Limb (tissue), 2 donors: ENCODE results near the gene MYO7A.

ENCODE experiments used
- DNase-seq, 2 donors: peaks; one replicate each; pipeline ENCODE4 v3.0.0-alpha.2; 2016; ENCODE audit errors: extremely low spot score in 2 of 2

The MYO7A gene

DNA sequence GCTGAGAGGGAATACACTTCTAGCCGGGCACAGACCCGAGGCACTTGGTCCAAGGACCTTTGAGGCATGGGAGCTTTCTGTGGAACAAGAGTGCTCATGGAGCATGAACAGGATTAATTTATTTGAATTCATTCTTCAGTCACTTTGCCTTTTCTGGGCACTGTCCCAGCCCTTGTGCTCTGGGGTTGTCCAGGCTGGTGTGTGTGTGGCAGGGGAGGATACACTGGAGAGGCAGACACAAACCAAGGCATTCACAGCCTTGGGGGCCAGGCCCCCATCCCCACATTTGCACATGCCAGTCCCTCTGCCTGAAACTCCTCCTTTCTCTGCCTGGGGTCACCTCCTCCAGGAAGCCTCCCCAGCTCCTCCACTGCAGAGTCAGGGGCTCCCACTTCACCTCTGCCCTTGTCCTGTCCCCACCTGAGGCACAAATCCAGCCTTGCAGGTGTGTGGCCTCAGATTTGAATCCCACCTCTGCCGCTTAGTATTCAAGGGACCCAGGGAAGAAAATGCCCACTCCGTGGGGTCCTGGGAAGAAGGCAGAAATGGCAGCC is 55.5 kb downstream of the MYO7A start:
- DNase-seq, result no peak

DNA sequence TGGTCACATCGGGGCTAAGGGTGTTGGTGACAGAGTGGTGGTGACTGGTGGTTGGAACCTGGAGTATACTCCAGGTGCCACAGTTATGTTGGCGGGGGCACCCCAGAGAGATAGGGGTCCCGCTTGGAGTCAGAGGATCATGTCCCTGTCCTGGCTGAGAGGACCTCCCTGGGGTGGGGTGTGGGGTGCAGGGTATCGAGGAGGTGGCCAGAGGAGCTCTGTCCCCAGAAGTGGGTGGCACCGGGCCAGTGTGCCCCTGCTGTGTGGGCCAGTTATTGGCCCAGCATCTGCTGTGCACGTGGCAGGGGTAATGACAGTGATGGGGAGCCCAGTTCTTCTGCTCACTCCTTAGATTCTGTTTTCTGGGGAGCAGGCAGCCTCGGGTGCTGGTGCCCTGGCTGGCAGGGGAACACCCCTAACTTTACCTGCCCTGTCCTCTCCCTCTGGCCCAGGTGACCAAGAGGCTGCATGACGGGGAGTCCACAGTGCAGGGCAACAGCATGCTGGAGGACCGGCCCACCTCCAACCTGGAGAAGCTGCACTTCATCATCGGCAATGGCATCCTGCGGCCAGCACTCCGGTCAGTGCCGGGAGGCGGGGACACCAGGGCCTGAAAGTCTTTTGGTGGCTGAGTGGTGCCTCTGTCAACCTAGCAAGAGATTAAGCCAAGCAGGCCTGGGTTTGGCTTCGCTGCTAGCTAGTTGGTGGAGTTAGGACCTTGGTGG is 56.3 kb downstream of the MYO7A start:
- no peak for DNase-seq

DNA sequence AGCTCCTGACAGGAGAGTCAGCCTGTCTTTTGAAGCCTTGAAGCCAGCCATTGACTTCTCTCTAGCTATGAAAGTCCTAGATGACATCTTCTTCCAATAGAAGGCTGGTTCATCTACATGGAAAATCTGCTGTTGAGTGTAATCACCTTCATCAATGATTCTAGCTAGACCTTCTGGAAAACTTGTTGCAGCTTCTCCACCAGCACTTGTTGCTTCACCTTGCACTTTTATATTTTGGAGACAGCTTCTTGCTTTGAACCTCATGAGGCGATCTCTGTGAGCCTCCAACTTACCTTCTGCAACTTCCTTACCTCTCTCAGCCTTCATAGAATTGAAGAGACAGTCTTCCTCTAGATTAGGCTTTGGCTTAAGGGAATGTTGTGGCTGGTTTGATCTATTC is 58.3 kb downstream of the MYO7A start:
- DNase-seq, result no peak

DNA sequence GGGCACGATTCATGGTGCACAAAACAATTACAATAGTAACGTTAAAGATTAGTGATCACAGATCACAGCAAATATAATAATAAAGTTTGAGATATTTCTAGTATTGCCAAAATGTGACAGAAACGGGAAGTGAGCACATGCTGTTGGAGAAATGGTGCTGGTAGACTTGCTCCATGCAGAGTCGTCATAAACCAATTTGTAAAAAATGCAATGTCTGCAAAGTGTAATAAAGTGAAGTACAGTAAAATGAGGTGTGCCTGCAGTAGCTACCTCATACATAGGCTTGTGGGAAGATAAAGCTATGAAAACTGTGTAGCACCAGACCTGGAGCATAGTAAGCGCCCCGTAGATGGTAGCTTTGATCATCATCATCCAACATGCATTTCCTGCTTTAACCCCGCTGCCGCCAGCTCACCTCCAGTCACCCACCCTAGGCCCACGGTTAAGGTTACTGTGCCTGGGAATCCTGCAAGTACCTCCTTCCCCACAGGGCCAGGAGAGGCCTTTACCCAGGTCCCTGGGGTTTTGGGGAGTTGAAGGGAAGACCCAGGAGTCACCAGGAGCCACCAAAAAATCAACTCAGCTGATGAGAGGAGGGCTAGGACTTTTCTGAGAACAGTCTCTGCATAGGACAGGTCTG is 59.2 kb downstream of the MYO7A start:
- DNase-seq, result no peak

DNA sequence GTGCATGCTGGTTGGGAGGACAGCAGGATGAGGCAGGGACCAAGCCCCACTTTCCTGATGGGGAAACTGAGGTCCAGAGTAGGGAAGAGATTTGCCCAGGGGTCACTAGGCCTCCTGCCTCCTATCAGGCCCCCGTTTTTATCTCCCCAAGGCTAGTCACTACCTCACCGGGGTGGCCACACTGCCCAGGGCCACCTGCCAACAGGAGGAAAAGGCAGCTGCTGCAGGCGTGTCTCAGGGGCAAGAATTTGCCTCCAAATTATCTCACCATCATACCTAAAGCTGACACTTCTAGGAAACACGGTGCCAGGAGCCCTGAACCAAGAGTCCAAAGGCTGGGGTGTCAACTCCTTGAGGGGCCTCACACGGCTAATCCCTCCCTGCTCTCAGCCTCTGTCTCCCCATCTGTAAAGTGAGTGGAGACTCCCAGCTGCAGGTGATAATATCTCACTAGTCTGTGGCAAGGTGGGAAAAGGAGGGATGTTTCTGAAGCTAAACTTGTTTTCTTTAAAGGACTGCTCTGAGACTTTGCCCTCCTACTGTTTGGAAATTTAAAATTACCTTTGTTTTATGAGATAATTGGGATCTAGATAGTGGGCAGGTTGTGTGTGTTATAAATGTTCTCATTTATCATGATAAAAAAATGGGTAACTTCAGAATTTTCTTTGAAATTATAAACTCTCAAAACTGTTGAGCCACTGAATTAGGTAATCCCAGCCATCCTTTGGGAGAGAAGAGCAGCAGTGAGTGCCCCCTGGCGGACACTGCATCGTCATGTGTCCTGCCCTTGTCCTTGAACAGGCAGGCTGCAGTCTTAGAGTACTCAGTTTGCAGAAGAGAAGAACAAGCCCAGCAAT is 60.0 kb downstream of the MYO7A start:
- DNase-seq, result peak; percentile 81 to 86

DNA sequence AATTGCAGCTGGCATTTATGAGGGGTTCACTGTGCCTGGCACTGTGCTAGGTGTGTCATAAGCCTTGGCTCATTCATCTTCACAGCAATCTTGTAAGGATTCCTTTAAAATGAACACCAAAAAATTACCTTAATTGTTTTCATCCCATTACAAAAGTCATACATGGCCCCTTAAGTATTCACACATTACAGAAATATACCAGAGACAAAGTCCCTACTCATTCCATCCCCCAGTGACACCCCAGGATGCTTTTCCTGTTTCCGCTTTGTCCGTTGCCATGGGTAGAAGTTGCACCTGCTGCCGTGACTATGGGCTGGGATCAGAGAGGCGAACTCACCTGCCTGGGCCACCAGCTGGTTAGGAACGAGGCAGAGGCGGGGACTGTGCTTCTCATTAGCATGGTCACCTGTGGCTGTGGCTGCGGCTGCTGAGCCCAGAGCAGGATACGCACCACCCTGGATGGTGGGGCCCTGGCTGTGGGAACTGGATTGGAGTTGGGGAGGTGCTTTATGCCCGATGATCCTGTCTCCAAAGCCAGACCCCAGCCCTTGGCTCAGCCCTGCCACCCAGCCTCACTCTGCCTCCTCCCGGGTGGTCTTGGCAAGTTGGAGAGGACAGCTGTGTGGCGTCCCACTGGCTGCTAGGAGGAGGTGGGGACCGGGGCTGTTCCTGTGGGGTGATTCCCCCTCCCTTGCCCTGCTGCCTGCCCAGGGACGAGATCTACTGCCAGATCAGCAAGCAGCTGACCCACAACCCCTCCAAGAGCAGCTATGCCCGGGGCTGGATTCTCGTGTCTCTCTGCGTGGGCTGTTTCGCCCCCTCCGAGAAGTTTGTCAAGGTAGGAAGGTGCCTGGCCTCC is 60.8 kb downstream of the MYO7A start:
- no peak for DNase-seq

DNA sequence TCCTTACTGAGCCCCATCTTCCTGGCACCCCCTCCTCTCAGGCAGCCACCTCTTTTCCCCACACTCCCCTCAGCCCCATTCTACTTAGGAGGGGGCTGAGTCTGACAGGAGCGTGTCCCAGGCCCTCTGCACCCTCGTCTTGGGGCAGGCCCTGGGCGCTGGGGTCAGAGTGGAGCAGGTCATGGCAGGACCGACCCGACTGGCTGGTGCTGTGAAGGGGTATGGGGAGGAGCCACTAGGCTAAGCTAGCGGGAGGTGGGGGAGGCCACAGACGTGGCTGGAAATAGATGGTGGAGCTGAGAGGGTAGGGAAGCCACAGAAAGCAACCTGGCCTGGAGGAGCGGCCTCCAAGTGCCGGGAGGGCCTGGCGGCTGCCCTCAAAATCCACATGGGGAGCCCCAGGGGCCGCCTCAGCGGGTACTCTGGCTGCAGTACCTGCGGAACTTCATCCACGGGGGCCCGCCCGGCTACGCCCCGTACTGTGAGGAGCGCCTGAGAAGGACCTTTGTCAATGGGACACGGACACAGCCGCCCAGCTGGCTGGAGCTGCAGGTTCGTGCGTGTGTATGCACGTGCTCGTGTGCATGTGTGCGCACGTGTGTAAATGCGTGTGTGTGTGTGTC is 61.7 kb downstream of the MYO7A start:
- no peak for DNase-seq

DNA sequence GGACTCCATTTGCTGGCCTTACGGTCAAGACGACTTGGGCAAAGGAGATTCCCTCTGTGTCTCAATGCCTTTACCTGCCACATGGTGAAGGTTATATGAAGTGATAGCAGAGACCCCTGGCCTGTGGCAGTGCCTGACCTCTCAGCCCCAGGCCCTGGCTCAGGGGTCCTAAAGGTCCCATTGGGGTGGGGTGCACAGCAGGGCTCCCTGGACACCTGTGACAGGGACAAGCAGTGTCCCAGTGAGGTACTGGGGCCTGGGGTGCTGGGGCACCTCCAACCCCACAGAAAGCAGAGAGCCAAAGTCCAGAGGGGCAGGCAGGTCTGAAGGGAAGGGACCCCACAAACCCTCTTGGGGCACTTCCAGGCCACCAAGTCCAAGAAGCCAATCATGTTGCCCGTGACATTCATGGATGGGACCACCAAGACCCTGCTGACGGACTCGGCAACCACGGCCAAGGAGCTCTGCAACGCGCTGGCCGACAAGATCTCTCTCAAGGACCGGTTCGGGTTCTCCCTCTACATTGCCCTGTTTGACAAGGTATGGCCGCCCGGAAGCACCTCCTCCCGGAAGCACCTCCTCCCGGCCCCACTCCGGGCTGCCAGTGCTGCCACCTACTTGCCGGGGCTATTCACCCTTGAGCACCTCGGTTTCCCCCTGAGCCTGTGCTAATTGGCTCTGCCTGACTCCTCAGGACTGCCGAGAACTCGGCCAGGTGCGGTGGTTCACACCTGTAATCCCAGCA is 62.5 kb downstream of the MYO7A start:
- DNase-seq, result no peak

DNA sequence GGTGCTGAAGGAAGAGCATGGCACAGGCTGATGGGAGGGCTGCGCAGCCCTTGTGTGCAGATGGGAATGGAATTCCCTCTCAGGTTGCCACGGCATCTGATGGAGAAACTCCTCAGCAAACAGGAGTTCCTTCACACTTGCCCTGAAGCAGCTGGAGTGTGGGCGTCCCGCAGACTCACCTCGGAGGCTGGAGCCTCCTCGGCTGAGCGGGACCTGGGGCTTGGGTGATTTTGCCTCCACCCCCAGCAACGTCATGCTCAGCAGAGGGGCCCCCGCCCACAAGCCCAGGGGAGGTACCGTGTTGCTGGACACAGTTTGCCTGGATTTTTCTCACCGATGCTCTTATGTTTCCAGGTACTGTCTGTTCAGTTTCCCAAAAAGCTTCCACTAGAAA is 63.4 kb downstream of the MYO7A start:
- no peak for DNase-seq

DNA sequence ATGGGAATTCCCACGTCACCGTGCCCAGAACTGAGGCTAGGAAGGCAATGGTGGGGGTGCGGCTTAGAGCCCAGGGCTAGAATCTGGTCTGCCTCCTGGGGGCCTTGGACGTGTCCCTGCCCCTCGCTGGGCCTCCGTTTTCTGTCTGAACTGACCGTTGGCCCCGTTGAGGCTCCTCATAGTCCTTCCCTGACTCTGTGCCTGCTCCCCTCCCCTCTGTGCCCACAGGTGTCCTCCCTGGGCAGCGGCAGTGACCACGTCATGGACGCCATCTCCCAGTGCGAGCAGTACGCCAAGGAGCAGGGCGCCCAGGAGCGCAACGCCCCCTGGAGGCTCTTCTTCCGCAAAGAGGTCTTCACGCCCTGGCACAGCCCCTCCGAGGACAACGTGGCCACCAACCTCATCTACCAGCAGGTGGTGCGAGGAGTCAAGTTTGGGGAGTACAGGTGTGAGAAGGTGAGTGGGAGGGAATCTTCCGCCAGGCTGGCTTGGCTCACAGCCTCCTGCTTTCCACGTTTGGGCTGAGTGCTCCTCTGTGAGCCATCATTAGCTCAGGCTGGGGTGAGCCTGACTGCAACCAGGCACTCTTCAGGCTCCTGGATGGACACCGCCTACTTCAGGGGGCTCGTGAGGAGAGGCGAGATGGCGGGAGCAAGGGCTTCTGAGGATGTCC is 63.9 kb downstream of the MYO7A start:
- DNase-seq, result peak; percentile 18 to 51

DNA sequence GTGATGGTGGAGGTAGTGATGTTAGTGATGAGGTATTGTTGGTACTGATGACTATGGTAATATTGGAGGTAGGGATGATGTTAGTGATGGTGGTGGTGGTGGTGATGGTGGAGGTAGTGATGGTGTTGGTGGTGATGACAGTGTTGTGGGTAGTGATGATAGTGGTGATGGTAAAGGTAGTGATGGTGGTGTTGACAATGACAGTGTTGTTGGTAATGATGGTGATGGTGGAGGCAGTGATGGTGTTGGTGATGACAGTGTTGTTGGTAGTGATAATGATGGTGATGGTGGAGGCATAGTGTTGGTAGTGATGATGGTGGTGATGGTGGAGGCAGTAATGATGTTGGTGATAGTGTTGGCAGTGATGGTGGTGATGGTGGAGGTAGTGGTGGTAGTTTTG is 65.1 kb downstream of the MYO7A start:
- no peak for DNase-seq

DNA sequence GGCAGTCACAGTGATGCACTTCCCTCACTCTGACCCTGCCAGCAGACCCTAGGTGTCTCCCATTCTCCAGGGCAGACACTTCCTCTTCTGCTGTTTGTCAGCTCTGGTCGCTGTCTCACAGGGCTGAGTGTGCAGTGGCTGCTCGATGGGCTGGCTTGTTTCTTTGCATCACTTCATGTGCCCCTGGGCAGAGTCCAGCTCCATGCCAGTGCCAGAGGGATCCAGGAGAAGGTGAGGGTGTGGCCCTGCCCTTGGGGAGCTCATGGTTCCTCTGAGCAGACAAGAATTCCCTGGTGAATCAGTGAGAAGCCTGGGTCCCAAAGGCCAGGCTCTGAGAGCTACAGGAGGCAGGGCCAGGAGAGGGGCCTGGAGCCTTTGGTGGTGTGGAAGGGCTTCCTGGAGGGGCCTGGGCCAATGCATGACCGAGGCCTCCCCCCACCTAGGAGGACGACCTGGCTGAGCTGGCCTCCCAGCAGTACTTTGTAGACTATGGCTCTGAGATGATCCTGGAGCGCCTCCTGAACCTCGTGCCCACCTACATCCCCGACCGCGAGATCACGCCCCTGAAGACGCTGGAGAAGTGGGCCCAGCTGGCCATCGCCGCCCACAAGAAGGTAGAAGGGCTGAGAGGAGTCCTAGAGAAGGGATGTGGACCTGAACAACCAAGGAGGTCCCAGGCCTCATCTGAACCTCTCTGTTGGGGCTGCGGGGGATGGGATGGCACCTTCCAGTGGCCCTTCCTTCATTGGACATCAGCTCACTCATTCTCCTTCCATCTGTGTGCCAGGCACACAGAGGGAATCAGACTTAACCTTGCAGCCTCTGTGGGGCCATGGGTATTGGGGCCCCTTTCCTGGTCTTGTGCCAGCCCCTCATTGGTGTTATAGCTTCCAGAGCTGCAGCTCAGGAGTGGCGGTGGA is 66.1 kb downstream of the MYO7A start:
- DNase-seq, result no peak

DNA sequence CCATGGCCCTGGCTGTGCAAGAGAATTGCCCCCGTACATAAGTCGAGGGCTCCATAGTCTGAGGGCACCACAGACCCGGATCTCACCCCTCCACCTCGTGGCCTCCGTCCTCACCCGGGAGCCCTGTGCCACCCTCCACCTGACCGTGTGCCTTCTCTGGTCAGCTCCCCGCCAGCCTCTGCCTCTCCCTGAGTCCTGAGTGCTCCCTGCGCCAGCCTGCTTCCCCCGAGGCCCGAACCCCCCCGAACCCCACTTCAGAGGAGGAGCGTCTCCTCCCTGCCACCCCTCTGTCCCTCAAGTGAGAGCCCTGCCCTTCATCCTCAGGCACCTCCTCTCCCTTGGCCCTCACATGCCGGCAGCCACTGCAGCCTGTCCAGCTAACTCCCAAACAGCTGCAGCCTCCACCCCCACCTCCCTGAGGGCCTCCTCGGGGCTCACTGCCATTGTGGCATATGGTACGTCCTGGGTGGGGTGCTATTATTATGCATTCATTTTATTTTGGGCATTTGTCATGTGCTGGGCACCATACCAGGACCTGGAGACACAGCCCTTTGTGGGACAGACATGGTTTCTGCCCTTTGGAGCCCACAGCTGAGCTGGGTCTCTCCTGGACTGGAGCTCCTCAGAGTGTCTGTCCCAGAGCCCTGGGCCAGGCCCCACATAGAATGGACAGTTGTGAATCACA is 67.2 kb downstream of the MYO7A start:
- DNase-seq, result no peak

DNA sequence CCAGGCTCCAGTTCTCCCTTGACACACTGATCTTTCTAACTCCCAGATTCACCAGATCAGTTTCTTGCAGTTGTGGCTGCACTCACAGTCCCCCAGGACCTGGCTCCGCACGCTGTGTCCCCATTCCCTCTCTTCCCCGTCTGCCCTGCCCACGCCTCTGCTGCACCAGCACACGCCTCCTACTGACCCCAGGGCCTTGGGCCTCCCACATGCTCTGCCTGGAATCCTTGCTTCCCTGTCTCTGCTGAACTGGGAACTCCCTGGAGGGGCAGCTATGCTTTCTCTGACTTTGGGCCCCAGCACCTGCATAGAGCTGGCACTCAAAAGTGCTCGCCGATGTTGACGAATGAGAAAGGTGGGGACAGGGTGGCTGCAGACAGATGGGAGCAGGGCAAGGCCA is 68.9 kb downstream of the MYO7A start:
- DNase-seq, result no peak

DNA sequence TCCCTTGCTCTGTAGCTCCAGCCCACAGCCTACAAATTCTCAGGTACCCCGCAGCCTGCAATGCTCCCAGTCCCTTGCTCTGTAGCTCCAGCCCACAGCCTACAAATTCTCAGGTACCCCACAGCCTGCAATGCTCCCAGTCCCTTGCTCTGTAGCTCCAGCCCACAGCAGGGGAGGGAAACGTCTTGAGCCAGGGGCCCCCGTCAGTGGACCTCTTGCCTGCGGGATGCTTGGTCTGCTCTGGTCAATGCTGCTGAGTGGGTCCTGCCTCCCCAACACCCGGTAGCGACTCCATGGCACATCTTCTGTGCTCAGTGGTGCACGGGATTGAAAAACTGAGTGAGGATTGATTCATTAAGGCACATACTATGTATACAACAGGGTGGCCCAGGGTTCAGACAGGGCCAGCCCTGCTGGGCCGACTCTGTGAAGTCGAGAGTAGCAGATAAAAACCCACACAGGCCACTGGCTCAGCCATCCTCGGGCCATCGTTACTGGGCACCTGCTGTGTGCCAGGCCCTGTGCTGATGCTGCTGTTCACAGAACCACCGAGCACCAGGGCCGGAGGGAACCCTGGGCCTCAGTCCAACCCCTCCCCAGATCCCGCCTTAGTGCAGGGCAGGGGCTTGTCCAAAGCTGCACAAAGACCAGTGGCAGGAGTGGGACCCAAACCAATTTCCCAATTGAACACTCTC is 69.7 kb downstream of the MYO7A start:
- DNase-seq, result no peak

DNA sequence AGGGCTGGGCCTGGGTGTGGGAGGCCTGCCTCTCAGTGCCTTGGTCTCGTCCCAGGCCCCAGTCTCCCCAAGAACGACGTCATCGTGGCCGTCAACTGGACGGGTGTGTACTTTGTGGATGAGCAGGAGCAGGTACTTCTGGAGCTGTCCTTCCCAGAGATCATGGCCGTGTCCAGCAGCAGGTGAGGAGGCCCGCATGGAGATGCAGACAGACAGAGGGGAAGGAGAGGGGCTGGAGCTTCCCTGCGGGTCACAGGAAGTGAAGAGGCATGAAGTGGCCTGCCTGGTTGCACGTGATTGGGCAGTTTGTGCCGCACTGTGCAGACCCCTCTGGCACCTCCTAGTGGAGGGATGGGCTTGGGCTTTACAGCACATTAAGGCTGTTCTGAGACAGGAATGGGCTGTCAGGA is 70.4 kb downstream of the MYO7A start:
- no peak for DNase-seq

DNA sequence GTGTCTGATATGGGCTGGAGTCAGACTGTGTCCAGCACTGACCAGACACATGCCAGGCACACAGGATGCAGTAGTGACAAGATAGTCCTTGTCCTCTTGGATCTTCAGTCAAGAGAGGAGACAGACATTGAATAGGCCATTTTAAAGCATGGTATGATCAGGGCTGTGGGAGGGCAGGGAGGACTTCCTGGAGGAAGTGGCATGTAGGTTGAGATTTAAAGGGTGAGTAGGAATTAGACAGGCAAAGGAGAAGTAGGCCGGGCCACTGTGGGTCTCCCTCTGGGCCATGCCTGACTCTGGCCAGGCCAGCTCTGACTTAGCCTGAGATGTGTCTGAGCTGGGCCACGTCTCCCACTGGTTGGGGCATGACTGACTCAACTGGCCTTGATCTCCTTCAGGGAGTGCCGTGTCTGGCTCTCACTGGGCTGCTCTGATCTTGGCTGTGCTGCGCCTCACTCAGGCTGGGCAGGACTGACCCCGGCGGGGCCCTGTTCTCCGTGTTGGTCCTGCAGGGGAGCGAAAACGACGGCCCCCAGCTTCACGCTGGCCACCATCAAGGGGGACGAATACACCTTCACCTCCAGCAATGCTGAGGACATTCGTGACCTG is 71.2 kb downstream of the MYO7A start:
- no peak for DNase-seq
